Fibroblast of upper back skin (primary cell): ENCODE data around the gene ESD.
A peak's percentile ranks its signal among the peaks of the same experiment; 100 is the strongest.

Source experiments
- DNase-seq: peaks from one replicate; pipeline ENCODE4 v3.0.0-alpha.2; 2013

ESD gene

GRCh38 chr13:46743191-46743590 lies 53.8 kb downstream of the ESD start:
- peak; percentile 62 for DNase-seq

GRCh38 chr13:46739447-46740098 lies 57.4 kb downstream of the ESD start:
- no peak for DNase-seq

- DNase-seq: no peak
Observed at GRCh38 chr13:46738766-46739165, 58.2 kb downstream of the ESD start.

- no peak for DNase-seq
Observed at GRCh38 chr13:46738055-46738454, 58.9 kb downstream of the ESD start.

- no peak for DNase-seq
Observed at GRCh38 chr13:46736541-46737310, 60.2 kb downstream of the ESD start.

GRCh38 chr13:46735425-46735824 lies 61.5 kb downstream of the ESD start:
- DNase-seq: no peak

- no peak for DNase-seq
Observed at GRCh38 chr13:46731535-46731934, 65.4 kb downstream of the ESD start.

GRCh38 chr13:46728777-46729176 lies 68.2 kb downstream of the ESD start:
- DNase-seq: no peak

GRCh38 chr13:46726347-46726746 lies 70.6 kb downstream of the ESD start:
- DNase-seq: no peak
